ENCODE measurements around the gene ADM. TPM values are rescaled to one million over a fixed set of nuclear protein-coding genes. Genes with fewer than 3 reads are reported as not detected.

Gene ADM
- total RNA-seq: 10 to 100 TPM in 1 of 2 donors, 1 to 10 TPM in 1; 7.3 to 51.4 TPM
- polyA plus RNA-seq (ENCODE audit: insufficient read length in 6 of 6): 10 to 100 TPM in 5 of 6 donors, 1 to 10 TPM in 1; 9.7 to 23.3 (median 12.0) TPM
- long read RNA-seq, donor 1, partial matches to known transcripts: 0 of 7 reads
- long read RNA-seq, donor 1, other reads (novel, unspliced or antisense): 0 of 7 reads
- long read RNA-seq, donor 2, transcript ADM-201 (4 exons, 1,885 nt): major isoform, 7 of 12 reads
- long read RNA-seq, donor 2, partial matches to known transcripts: 0 of 12 reads
- long read RNA-seq, donor 2, other reads (novel, unspliced or antisense): 0 of 12 reads
- long read RNA-seq, donor 3, transcript ADM-201 (4 exons, 1,885 nt): major isoform, 9 of 10 reads
- long read RNA-seq, donor 3, partial matches to known transcripts: 0 of 10 reads
- long read RNA-seq, donor 3, other reads (novel, unspliced or antisense): 0 of 10 reads
- long read RNA-seq, donor 4, transcript ADM-201 (4 exons, 1,885 nt): major isoform, 10 of 12 reads
- long read RNA-seq, donor 4, partial matches to known transcripts: 0 of 12 reads
- long read RNA-seq, donor 4, other reads (novel, unspliced or antisense): 1 of 12 reads
- long read RNA-seq, donor 5, partial matches to known transcripts: 0 of 4 reads
- long read RNA-seq, donor 5, other reads (novel, unspliced or antisense): 0 of 4 reads
- long read RNA-seq, donor 6, partial matches to known transcripts: 0 of 2 reads
- long read RNA-seq, donor 6, other reads (novel, unspliced or antisense): 0 of 2 reads
- long read RNA-seq, donor 7, partial matches to known transcripts: 0 of 3 reads
- long read RNA-seq, donor 7, other reads (novel, unspliced or antisense): 0 of 3 reads
- long read RNA-seq, donor 8, partial matches to known transcripts: 0 of 5 reads
- long read RNA-seq, donor 8, other reads (novel, unspliced or antisense): 0 of 5 reads
- long read RNA-seq, donor 9: 0 reads
- long read RNA-seq, donor 10, transcript ADM-201 (4 exons, 1,885 nt): major isoform, 132 of 139 reads
- long read RNA-seq, donor 10, partial matches to known transcripts: 0 of 139 reads
- long read RNA-seq, donor 10, other reads (novel, unspliced or antisense): 3 of 139 reads
- long read RNA-seq, donor 11: 0 reads
- long read RNA-seq, donor 12, partial matches to known transcripts: 0 of 2 reads
- long read RNA-seq, donor 12, other reads (novel, unspliced or antisense): 0 of 2 reads

GRCh38 chr11:10304495-10305261 is at the start of gene ADM:
Gene ADM, plus strand, starts transcription at chr11:10305073. Its CDS starts 628 bp downstream, at chr11:10305701.
- Histone ChIP-seq H3K36me3 (peaks cover 0 to 14% of the 10 kb centered on the region in 2 donors), H3K27me3 (peaks cover 0 to 38% of the 10 kb centered on the region in 2 donors), H3K27ac (peak within 1 kb of the TSS; percentile 41 to 94), H3K4me3 (peak within 1 kb of the TSS; percentile 59 to 60), H3K9me3 (no peaks in the 10 kb centered on the region), H3K4me1 (peaks cover 27 to 78% of the 10 kb centered on the region in 2 donors)
- peak; percentile 36 to 42 for TF ChIP-seq CTCF (IDR thresholded peaks at IDR 0.05)
- intact Hi-C loops (cut with DNase I): loop anchor here (5.0 to 10.0 kb wide), 3 partner anchors 97 to 550 kb away; no protein-coding TSS in a partner anchor
- DNase-seq (peak; percentile 81 to 95 (median 91)), ATAC-seq (peak; percentile 53)

GRCh38 chr11:10255388-10256125 is 49.3 kb upstream of the ADM start:
- Histone ChIP-seq H3K36me3 (no peaks in the 10 kb centered on the region), H3K27me3 (no peaks in the 10 kb centered on the region), H3K4me3 (no peak overlapping the region), H3K27ac (no peak overlapping the region), H3K9me3 (no peaks in the 10 kb centered on the region), H3K4me1 (peaks cover 0 to 12% of the 10 kb centered on the region in 2 donors)
- DNase-seq (peak in 1 of 4 donors; percentile 4), ATAC-seq (no peak)
- intact Hi-C loops (cut with DNase I): no loop called here
- no peak for TF ChIP-seq CTCF (IDR thresholded peaks at IDR 0.05)

GRCh38 chr11:10257478-10257877 is 47.4 kb upstream of the ADM start:
- ATAC-seq (no peak), DNase-seq (no peak)
- no peak for TF ChIP-seq CTCF (IDR thresholded peaks at IDR 0.05)
- Histone ChIP-seq H3K36me3 (no peaks in the 10 kb centered on the region), H3K27ac (no peak overlapping the region), H3K27me3 (no peaks in the 10 kb centered on the region), H3K4me3 (no peak overlapping the region), H3K9me3 (no peaks in the 10 kb centered on the region), H3K4me1 (peaks cover 0 to 12% of the 10 kb centered on the region in 2 donors)
- intact Hi-C loops (cut with DNase I): no loop called here

- Histone ChIP-seq H3K36me3 (no peaks in the 10 kb centered on the region), H3K4me1 (no peaks in the 10 kb centered on the region), H3K4me3 (no peak overlapping the region), H3K27me3 (no peaks in the 10 kb centered on the region), H3K9me3 (no peaks in the 10 kb centered on the region), H3K27ac (no peak overlapping the region)
- ATAC-seq (no peak), DNase-seq (no peak)
- TF ChIP-seq CTCF (IDR thresholded peaks at IDR 0.05): no peak
- intact Hi-C loops (cut with DNase I): no loop called here
These were observed 43.1 kb upstream of the ADM start for GRCh38 chr11:10261821-10262220.

Measured in left lung (tissue), 14 donors.